ENCODE measurements around the gene ARID1B. TPM values are rescaled to one million over a fixed set of nuclear protein-coding genes. Genes with fewer than 3 reads are reported as not detected.

ARID1B gene
- total and polyA plus RNA-seq, 8 donors: 16.2 to 68.0 (median 42.5) TPM

GRCh38 chr6:157075549-157076450 lies 298.6 kb downstream of the ARID1B start:
- Histone ChIP-seq H3K4me3 (no peak overlapping the region), H3K9me3 (no peaks in the 10 kb centered on the region), H3K27me3 (no peaks in the 10 kb centered on the region), H3K4me1 (peaks cover 13 to 16% (median 15%) of the 10 kb centered on the region in 3 donors), H3K36me3 (no peaks in the 10 kb centered on the region), H3K27ac (no peak overlapping the region)
- TF ChIP-seq CTCF (IDR thresholded peaks at IDR 0.05): no peak
- FAIRE-seq (no peak), DNase-seq (no peak), ATAC-seq (no peak)
- 95% methylated on average over 8 of the region's 8 CpGs for WGBS, 2 donors
- intact Hi-C loops (cut with DNase I): no loop called here

DNA sequence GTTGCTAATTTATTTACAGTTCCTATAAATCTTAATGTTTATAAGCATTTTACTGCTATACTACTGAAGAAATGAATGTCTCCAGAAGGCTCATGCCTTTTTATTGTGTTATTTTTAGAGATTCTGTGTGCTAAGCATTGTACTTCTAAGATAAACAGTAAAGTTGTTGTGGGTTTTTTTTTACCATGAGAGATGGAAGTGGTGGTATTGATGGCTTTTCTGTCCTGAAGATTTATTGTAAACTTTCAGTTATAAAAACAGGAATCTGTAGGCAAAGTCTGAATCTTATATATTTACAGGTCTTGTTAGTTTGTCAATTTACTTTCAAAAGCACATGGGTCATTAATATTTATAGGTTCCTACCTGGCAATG lies 299.3 kb downstream of the ARID1B start:
- intact Hi-C loops (cut with DNase I): no loop called here
- FAIRE-seq (no peak), DNase-seq (no peak), ATAC-seq (no peak)
- Histone ChIP-seq H3K9me3 (no peaks in the 10 kb centered on the region), H3K36me3 (no peaks in the 10 kb centered on the region), H3K27ac (no peak overlapping the region), H3K27me3 (no peaks in the 10 kb centered on the region), H3K4me1 (peaks cover 9 to 16% (median 13%) of the 10 kb centered on the region in 3 donors), H3K4me3 (no peak overlapping the region)
- TF ChIP-seq CTCF (IDR thresholded peaks at IDR 0.05): no peak

- WGBS, 2 donors: 95 to 96% methylated on average over 7 of the region's 7 CpGs
- FAIRE-seq: no peak
- Histone ChIP-seq H3K4me1 (peaks cover 9 to 16% (median 13%) of the 10 kb centered on the region in 3 donors), H3K4me3 (no peak overlapping the region), H3K9me3 (no peaks in the 10 kb centered on the region), H3K36me3 (no peaks in the 10 kb centered on the region), H3K27ac (no peak overlapping the region), H3K27me3 (no peaks in the 10 kb centered on the region)
- ATAC-seq: no peak
- TF ChIP-seq CTCF (IDR thresholded peaks at IDR 0.05): no peak
- intact Hi-C loops (cut with DNase I): no loop called here
- DNase-seq: no peak
These were observed 300.1 kb downstream of the ARID1B start for GRCh38 chr6:157077251-157077650.

- no peak for DNase-seq
- Histone ChIP-seq H3K27ac (no peak overlapping the region), H3K4me1 (peaks cover 9 to 16% (median 13%) of the 10 kb centered on the region in 3 donors), H3K36me3 (no peaks in the 10 kb centered on the region), H3K9me3 (no peaks in the 10 kb centered on the region), H3K4me3 (no peak overlapping the region), H3K27me3 (no peaks in the 10 kb centered on the region)
- intact Hi-C loops (cut with DNase I): no loop called here
- ATAC-seq: no peak
- TF ChIP-seq CTCF (IDR thresholded peaks at IDR 0.05): no peak
- 88 to 91% methylated on average over 3 of the region's 3 CpGs for WGBS, 2 donors
- FAIRE-seq: no peak
These were observed 301.1 kb downstream of the ARID1B start for GRCh38 chr6:157078326-157078725.

- no peak for FAIRE-seq
- no peaks in the 10 kb centered on the region for H3K27me3 ChIP-seq
- WGBS, 2 donors: 16 to 22% methylated on average over 1 of the region's 1 CpG
- intact Hi-C loops (cut with DNase I): no loop called here
- no peak for DNase-seq
- no peak for TF ChIP-seq CTCF (IDR thresholded peaks at IDR 0.05)
- H3K9me3 ChIP-seq: no peaks in the 10 kb centered on the region
- H3K4me3 ChIP-seq: no peak overlapping the region
- ATAC-seq: peak; percentile 24 to 44 (median 36)
- H3K4me1 ChIP-seq: peaks cover 9 to 16% (median 13%) of the 10 kb centered on the region in 3 donors
- H3K36me3 ChIP-seq: no peaks in the 10 kb centered on the region
- no peak overlapping the region for H3K27ac ChIP-seq
These were observed 302.1 kb downstream of the ARID1B start for GRCh38 chr6:157079277-157079676.

Measured in pancreas (tissue), 10 donors.